ENCODE data around the gene TSHR. TPM values are rescaled to one million over a fixed set of nuclear protein-coding genes. Genes with fewer than 3 reads are reported as not detected.

The TSHR gene
- total RNA-seq, 1 donor from 2014 or later: 3.6 TPM

GRCh38 chr14:81127785-81128184 lies 172.4 kb downstream of the TSHR start:
- intact Hi-C loops (cut with micrococcal nuclease): no loop called here

GRCh38 chr14:81129242-81129641 lies 173.8 kb downstream of the TSHR start:
- intact Hi-C loops (cut with micrococcal nuclease): no loop called here

- intact Hi-C loops (cut with micrococcal nuclease): no loop called here
These were observed 177.0 kb downstream of the TSHR start for GRCh38 chr14:81132468-81132867.

GRCh38 chr14:81133400-81133799 lies 178.0 kb downstream of the TSHR start:
- intact Hi-C loops (cut with micrococcal nuclease): no loop called here

- intact Hi-C loops (cut with micrococcal nuclease): no loop called here
These were observed 181.9 kb downstream of the TSHR start for GRCh38 chr14:81137316-81137715.

GRCh38 chr14:81138429-81138828 lies 183.0 kb downstream of the TSHR start:
- intact Hi-C loops (cut with micrococcal nuclease): no loop called here

- intact Hi-C loops (cut with micrococcal nuclease): no loop called here
These were observed 186.0 kb downstream of the TSHR start for GRCh38 chr14:81141426-81141825.

GRCh38 chr14:81143793-81144192 lies 188.4 kb downstream of the TSHR start:
- intact Hi-C loops (cut with micrococcal nuclease): no loop called here

- intact Hi-C loops (cut with micrococcal nuclease): no loop called here
These were observed 189.6 kb downstream of the TSHR start for GRCh38 chr14:81144824-81145603.

- intact Hi-C loops (cut with micrococcal nuclease): no loop called here
These were observed 191.9 kb downstream of the TSHR start for GRCh38 chr14:81147140-81147897.

- intact Hi-C loops (cut with micrococcal nuclease): no loop called here
These were observed 193.2 kb downstream of the TSHR start for GRCh38 chr14:81148635-81149034.

GRCh38 chr14:81153187-81153586 lies 197.8 kb downstream of the TSHR start:
- intact Hi-C loops (cut with micrococcal nuclease): no loop called here

- intact Hi-C loops (cut with micrococcal nuclease): no loop called here
These were observed 202.0 kb downstream of the TSHR start for GRCh38 chr14:81157431-81157830.

- intact Hi-C loops (cut with micrococcal nuclease): no loop called here
These were observed 205.7 kb downstream of the TSHR start for GRCh38 chr14:81161088-81161487.

- intact Hi-C loops (cut with micrococcal nuclease): no loop called here
These were observed 206.3 kb downstream of the TSHR start for GRCh38 chr14:81161749-81162148.

GRCh38 chr14:81162941-81163340 lies 207.5 kb downstream of the TSHR start:
- intact Hi-C loops (cut with micrococcal nuclease): no loop called here

GRCh38 chr14:81164167-81164774 lies 208.8 kb downstream of the TSHR start:
- intact Hi-C loops (cut with micrococcal nuclease): loop anchor here (1.0 kb wide), 3 partner anchors 168 to 210 kb away; no protein-coding TSS in a partner anchor

GRCh38 chr14:81165188-81165587 lies 209.8 kb downstream of the TSHR start:
- intact Hi-C loops (cut with micrococcal nuclease): no loop called here

- intact Hi-C loops (cut with micrococcal nuclease): no loop called here
These were observed 210.7 kb downstream of the TSHR start for GRCh38 chr14:81166121-81166520.

GRCh38 chr14:81169267-81169666 lies 213.8 kb downstream of the TSHR start:
- intact Hi-C loops (cut with micrococcal nuclease): no loop called here

GRCh38 chr14:81169711-81170103 lies 214.3 kb downstream of the TSHR start:
- intact Hi-C loops (cut with micrococcal nuclease): loop anchor here (1.0 to 2.0 kb wide), 12 partner anchors 19 to 364 kb away; partner anchors contain the start of genes CEP128 and SEL1L
